SW 1271 (cell line): Measurements from ENCODE around the gene DIDO1.

Experiments
- DNase-seq, 2 experiments: peaks; one replicate each; lab custom pipeline; 2025; lab: John Stamatoyannopoulos, UW

DIDO1 gene

GRCh38 chr20:62894261-62894660 lies 32.0 kb downstream of the DIDO1 start:
- DNase-seq: no peak

GRCh38 chr20:62893700-62894099 lies 32.6 kb downstream of the DIDO1 start:
- DNase-seq: no peak

- no peak for DNase-seq
These were observed 33.7 kb downstream of the DIDO1 start for GRCh38 chr20:62892348-62893304.

- no peak for DNase-seq
These were observed 35.2 kb downstream of the DIDO1 start for GRCh38 chr20:62891111-62891510.

- no peak for DNase-seq
These were observed 35.9 kb downstream of the DIDO1 start for GRCh38 chr20:62890444-62890843.

GRCh38 chr20:62889871-62890270 lies 36.4 kb downstream of the DIDO1 start:
- DNase-seq: no peak

- DNase-seq: no peak
These were observed 36.9 kb downstream of the DIDO1 start for GRCh38 chr20:62889411-62889810.

GRCh38 chr20:62888910-62889309 lies 37.4 kb downstream of the DIDO1 start:
- DNase-seq: no peak

- DNase-seq: no peak
These were observed 37.9 kb downstream of the DIDO1 start for GRCh38 chr20:62888406-62888805.

- no peak for DNase-seq
These were observed 38.5 kb downstream of the DIDO1 start for GRCh38 chr20:62887860-62888239.

- DNase-seq: no peak
These were observed 39.0 kb downstream of the DIDO1 start for GRCh38 chr20:62887152-62887859.

- DNase-seq: no peak
These were observed 39.6 kb downstream of the DIDO1 start for GRCh38 chr20:62886709-62887058.

GRCh38 chr20:62885896-62886708 lies 40.2 kb downstream of the DIDO1 start:
- no peak for DNase-seq

- DNase-seq: no peak
These were observed 41.0 kb downstream of the DIDO1 start for GRCh38 chr20:62885046-62885895.

- no peak for DNase-seq
These were observed 41.7 kb downstream of the DIDO1 start for GRCh38 chr20:62884556-62884955.

GRCh38 chr20:62882426-62882825 lies 43.9 kb downstream of the DIDO1 start:
- DNase-seq: no peak

GRCh38 chr20:62881662-62882395 lies 44.5 kb downstream of the DIDO1 start:
- no peak for DNase-seq

GRCh38 chr20:62880935-62881661 lies 45.2 kb downstream of the DIDO1 start:
- DNase-seq: no peak

- DNase-seq: no peak
These were observed 46.0 kb downstream of the DIDO1 start for GRCh38 chr20:62880147-62880934.
